Camera-type eye (tissue), 1 donor: ENCODE data around the gene SH2D1A. TPM values are rescaled to one million over a fixed set of nuclear protein-coding genes. Genes with fewer than 3 reads are reported as not detected.

Experiments used
- total RNA-seq: library from RNA; depleted of rRNA; stranded (reverse); fragments of >200 nt; gene quantifications from one replicate; pipeline ENCODE4 v1.2.3, GENCODE V29; 2014

The SH2D1A gene
- not detected for total RNA-seq

DNA sequence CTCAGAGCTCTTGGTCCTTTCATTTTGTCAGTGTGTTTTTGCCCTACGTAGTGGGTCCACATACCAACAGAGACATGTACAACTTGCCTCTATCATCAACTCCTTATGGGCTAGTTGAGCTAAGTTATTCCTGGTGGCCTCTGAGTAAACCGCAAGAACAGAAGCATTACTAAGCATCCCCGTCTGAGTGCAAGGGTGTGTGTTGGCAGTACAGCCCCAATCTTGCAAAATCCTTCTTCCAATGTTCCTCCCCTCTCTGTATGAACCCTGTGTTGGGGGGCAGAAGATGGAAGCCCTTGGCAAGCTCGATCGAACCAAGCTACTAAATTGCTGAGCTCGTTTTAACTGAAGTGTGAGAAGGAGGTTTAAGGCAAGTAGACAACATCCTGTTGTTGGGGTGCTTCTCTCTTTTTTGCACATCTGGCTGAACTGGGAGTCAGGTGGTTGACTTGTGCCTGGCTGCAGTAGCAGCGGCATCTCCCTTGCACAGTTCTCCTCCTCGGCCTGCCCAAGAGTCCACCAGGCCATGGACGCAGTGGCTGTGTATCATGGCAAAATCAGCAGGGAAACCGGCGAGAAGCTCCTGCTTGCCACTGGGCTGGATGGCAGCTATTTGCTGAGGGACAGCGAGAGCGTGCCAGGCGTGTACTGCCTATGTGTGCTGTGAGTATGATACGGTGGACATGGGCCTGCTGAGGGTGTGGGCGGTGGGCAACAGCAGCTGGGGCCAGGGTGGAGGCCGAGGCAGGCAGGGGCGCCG is at the start of gene SH2D1A:
Gene SH2D1A (plus strand): TSS at position 447 of the 760 bp plus-strand sequence. CDS start 80 bp downstream, at position 527.

DNA sequence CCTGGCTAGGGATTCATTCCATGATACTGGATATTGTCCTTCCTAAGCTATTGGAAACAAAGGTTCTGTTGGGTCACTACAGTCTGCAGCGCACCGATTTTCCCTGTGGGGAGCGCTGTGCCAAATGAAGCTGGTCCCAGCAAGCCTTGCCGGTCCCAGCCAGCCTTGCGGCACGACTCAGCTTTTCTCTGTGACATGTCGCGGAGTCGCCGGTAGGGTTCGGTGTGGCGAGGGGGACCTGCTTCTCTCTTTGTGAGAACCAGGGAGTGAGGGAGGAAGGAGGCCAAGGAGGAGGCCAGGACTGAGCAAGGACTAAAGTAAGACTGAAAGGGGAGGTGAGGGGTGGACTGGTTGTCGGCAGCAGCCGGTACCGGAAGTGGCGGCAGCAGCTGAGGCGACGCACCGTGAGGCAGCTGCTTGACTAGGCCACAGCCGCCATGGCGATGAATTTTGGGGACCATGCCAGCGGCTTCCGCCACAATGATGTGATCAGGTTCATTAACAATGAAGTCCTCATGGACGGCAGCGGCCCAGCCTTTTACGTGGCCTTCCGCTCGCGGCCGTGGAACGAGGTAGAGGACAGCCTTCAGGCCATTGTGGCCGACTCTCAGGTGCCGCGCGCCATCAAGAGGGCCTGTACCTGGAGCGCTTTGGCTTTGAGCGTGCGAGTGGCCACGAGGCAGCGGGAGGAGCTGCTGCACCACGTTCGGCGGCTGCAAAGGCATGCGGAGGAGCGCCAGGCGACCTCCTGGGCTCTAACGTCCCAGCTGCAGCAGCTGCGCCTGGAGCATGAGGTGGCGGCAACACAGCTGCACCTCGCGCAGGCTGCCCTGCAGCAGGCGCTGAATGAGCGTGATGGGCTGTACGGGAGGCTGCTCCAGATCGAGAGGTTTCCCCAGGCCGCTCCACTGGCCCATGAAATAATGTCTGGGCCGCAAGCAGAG is 13.6 kb upstream of the SH2D1A start, which contains the start of gene TEX13D:
Gene TEX13D (plus strand): TSS at position 180 of the 944 bp plus-strand sequence. CDS start 258 bp downstream, at position 438.

Other genes starting within 250 kb of the SH2D1A start
- gene TEX13D, start 13.9 kb upstream of the SH2D1A start, total RNA-seq: not detected